ENCODE results near the gene SUMF1. TPM values are rescaled to one million over a fixed set of nuclear protein-coding genes. Genes with fewer than 3 reads are reported as not detected.

Gene SUMF1
- total RNA-seq, 2 donors from 2014 or later, result 18.4 to 18.6 TPM

GRCh38 chr3:4416961-4417360 is 50.1 kb downstream of the SUMF1 start:
- H3K27ac Mint-ChIP-seq, result no peak overlapping the region
- no peaks in the 10 kb centered on the region for H3K9me3 Mint-ChIP-seq
- Histone ChIP-seq H3K4me3 (ENCODE audit: low read length) (no peak overlapping the region), H3K36me3 (ENCODE audit: control insufficient read depth, insufficient read depth, low read length) (peaks cover 4% of the 10 kb centered on the region), H3K27me3 (ENCODE audit: control insufficient read depth, insufficient read depth, low read length, poor library complexity, severe bottlenecking) (no peaks in the 10 kb centered on the region), H3K4me1 (ENCODE audit: control insufficient read depth, insufficient read depth, low read length) (no peaks in the 10 kb centered on the region), H3K27ac (ENCODE audit: low read depth, low read length) (no peak overlapping the region), H3K9me3 (ENCODE audit: control insufficient read depth, low read length) (no peaks in the 10 kb centered on the region), H3K9ac (ENCODE audit: extremely low read depth, low read length, poor library complexity, severe bottlenecking) (no peak overlapping the region)
- WGBS, 2 experiments (ENCODE audit: insufficient coverage in 1 of 2, insufficient read length in 1 of 2), result 95 to 100% methylated on average over 4 to 6 of the region's 6 CpGs
- no peak for DNase-seq
- peaks cover 11% of the 10 kb centered on the region for H3K36me3 Mint-ChIP-seq (ENCODE audit: low read depth)
- H3K4me1 Mint-ChIP-seq, result peaks cover 2% of the 10 kb centered on the region
- TF ChIP-seq CTCF (conservative IDR thresholded peaks at IDR 0.05), result no peak
- H3K27me3 Mint-ChIP-seq (ENCODE audit: insufficient read depth), result no peaks in the 10 kb centered on the region
- no peak overlapping the region for H3K4me3 Mint-ChIP-seq

GRCh38 chr3:4416427-4416945 is 50.6 kb downstream of the SUMF1 start:
- no peaks in the 10 kb centered on the region for H3K27me3 Mint-ChIP-seq (ENCODE audit: insufficient read depth)
- WGBS, 2 experiments (ENCODE audit: insufficient coverage in 1 of 2, insufficient read length in 1 of 2), result 80 to 100% methylated on average over 3 to 5 of the region's 5 CpGs
- no peaks in the 10 kb centered on the region for H3K27me3 ChIP-seq (ENCODE audit: control insufficient read depth, insufficient read depth, low read length, poor library complexity, severe bottlenecking)
- TF ChIP-seq CTCF (conservative IDR thresholded peaks at IDR 0.05), result no peak
- no peak overlapping the region for H3K4me3 ChIP-seq (ENCODE audit: low read length)
- H3K27ac Mint-ChIP-seq, result no peak overlapping the region
- H3K27ac ChIP-seq (ENCODE audit: low read depth, low read length), result no peak overlapping the region
- H3K36me3 Mint-ChIP-seq (ENCODE audit: low read depth), result peaks cover 11% of the 10 kb centered on the region
- H3K4me3 Mint-ChIP-seq, result no peak overlapping the region
- DNase-seq, result no peak
- peaks cover 2% of the 10 kb centered on the region for H3K4me1 Mint-ChIP-seq
- no peaks in the 10 kb centered on the region for H3K4me1 ChIP-seq (ENCODE audit: control insufficient read depth, insufficient read depth, low read length)
- H3K9me3 ChIP-seq (ENCODE audit: control insufficient read depth, low read length), result no peaks in the 10 kb centered on the region
- H3K36me3 ChIP-seq (ENCODE audit: control insufficient read depth, insufficient read depth, low read length), result peaks cover 4% of the 10 kb centered on the region
- H3K9ac ChIP-seq (ENCODE audit: extremely low read depth, low read length, poor library complexity, severe bottlenecking), result no peak overlapping the region
- no peaks in the 10 kb centered on the region for H3K9me3 Mint-ChIP-seq

GRCh38 chr3:4413467-4413866 is 53.6 kb downstream of the SUMF1 start:
- Histone ChIP-seq H3K9ac (ENCODE audit: extremely low read depth, low read length, poor library complexity, severe bottlenecking) (no peak overlapping the region), H3K27me3 (ENCODE audit: control insufficient read depth, insufficient read depth, low read length, poor library complexity, severe bottlenecking) (no peaks in the 10 kb centered on the region), H3K9me3 (ENCODE audit: control insufficient read depth, low read length) (no peaks in the 10 kb centered on the region), H3K27ac (ENCODE audit: low read depth, low read length) (no peak overlapping the region), H3K4me1 (ENCODE audit: control insufficient read depth, insufficient read depth, low read length) (no peaks in the 10 kb centered on the region), H3K4me3 (ENCODE audit: low read length) (no peak overlapping the region), H3K36me3 (ENCODE audit: control insufficient read depth, insufficient read depth, low read length) (peaks cover 9% of the 10 kb centered on the region)
- DNase-seq, result no peak
- H3K27me3 Mint-ChIP-seq (ENCODE audit: insufficient read depth), result no peaks in the 10 kb centered on the region
- peaks cover 12% of the 10 kb centered on the region for H3K36me3 Mint-ChIP-seq (ENCODE audit: low read depth)
- 98 to 100% methylated on average over 1 of the region's 1 CpG for WGBS, 2 experiments (ENCODE audit: insufficient coverage in 1 of 2, insufficient read length in 1 of 2)
- H3K4me1 Mint-ChIP-seq, result peaks cover 2% of the 10 kb centered on the region
- H3K9me3 Mint-ChIP-seq, result no peaks in the 10 kb centered on the region
- no peak overlapping the region for H3K4me3 Mint-ChIP-seq
- H3K27ac Mint-ChIP-seq, result no peak overlapping the region
- no peak for TF ChIP-seq CTCF (conservative IDR thresholded peaks at IDR 0.05)

Data from endodermal cell (in vitro differentiated cells).